ENCODE data around the gene RASAL2. TPM values are rescaled to one million over a fixed set of nuclear protein-coding genes. Genes with fewer than 3 reads are reported as not detected.

The RASAL2 gene
- total RNA-seq, 1 donor from 2014 or later = 57.5 TPM

- Histone ChIP-seq H3K27me3 (no peaks in the 10 kb centered on the region), H3K4me3 (no peak overlapping the region), H3K9me3 (no peaks in the 10 kb centered on the region), H3K36me3 (peaks cover 6 to 41% of the 10 kb centered on the region in 2 donors), H3K27ac (no peak overlapping the region), H3K4me1 (no peaks in the 10 kb centered on the region)
- intact Hi-C loops (cut with DNase I) = no loop called here
- DNase-seq (ENCODE audit: low spot score in 2 of 2) = no peak
- TF ChIP-seq CTCF (IDR thresholded peaks at IDR 0.05) = no peak
Observed at GRCh38 chr1:178456472-178456871, 362.6 kb downstream of the RASAL2 start.

- H3K36me3 ChIP-seq = peaks cover 3 to 35% of the 10 kb centered on the region in 2 donors
- H3K27ac ChIP-seq = no peak overlapping the region
- no peaks in the 10 kb centered on the region for H3K27me3 ChIP-seq
- H3K4me1 ChIP-seq = no peaks in the 10 kb centered on the region
- no peaks in the 10 kb centered on the region for H3K9me3 ChIP-seq
- no peak for DNase-seq (ENCODE audit: low spot score in 2 of 2)
- intact Hi-C loops (cut with DNase I) = no loop called here
- no peak for TF ChIP-seq CTCF (IDR thresholded peaks at IDR 0.05)
- no peak overlapping the region for H3K4me3 ChIP-seq
Observed at GRCh38 chr1:178457651-178458050, 363.7 kb downstream of the RASAL2 start.

GRCh38 chr1:178458203-178458602, 364.3 kb downstream of the RASAL2 start:
- Histone ChIP-seq H3K4me1 (no peaks in the 10 kb centered on the region), H3K27me3 (no peaks in the 10 kb centered on the region), H3K9me3 (no peaks in the 10 kb centered on the region), H3K27ac (no peak overlapping the region), H3K36me3 (peaks cover 3 to 34% of the 10 kb centered on the region in 2 donors), H3K4me3 (no peak overlapping the region)
- no peak for TF ChIP-seq CTCF (IDR thresholded peaks at IDR 0.05)
- DNase-seq (ENCODE audit: low spot score in 2 of 2) = no peak
- intact Hi-C loops (cut with DNase I) = no loop called here

GRCh38 chr1:178461104-178461503, 367.2 kb downstream of the RASAL2 start:
- peaks cover 1 to 27% of the 10 kb centered on the region in 2 donors for H3K36me3 ChIP-seq
- peaks cover 0 to 5% of the 10 kb centered on the region in 2 donors for H3K4me1 ChIP-seq
- no peaks in the 10 kb centered on the region for H3K9me3 ChIP-seq
- intact Hi-C loops (cut with DNase I) = no loop called here
- DNase-seq (ENCODE audit: low spot score in 2 of 2) = no peak
- H3K27ac ChIP-seq = no peak overlapping the region
- no peak for TF ChIP-seq CTCF (IDR thresholded peaks at IDR 0.05)
- H3K27me3 ChIP-seq = no peaks in the 10 kb centered on the region
- H3K4me3 ChIP-seq = no peak overlapping the region

- H3K27ac ChIP-seq = no peak overlapping the region
- H3K4me1 ChIP-seq = peaks cover 0 to 5% of the 10 kb centered on the region in 2 donors
- TF ChIP-seq CTCF (IDR thresholded peaks at IDR 0.05) = no peak
- no peaks in the 10 kb centered on the region for H3K9me3 ChIP-seq
- no peak overlapping the region for H3K4me3 ChIP-seq
- intact Hi-C loops (cut with DNase I) = no loop called here
- peaks cover 5 to 29% of the 10 kb centered on the region in 2 donors for H3K36me3 ChIP-seq
- no peaks in the 10 kb centered on the region for H3K27me3 ChIP-seq
- DNase-seq (ENCODE audit: low spot score in 2 of 2) = no peak
Observed at GRCh38 chr1:178461701-178462100, 367.8 kb downstream of the RASAL2 start.

GRCh38 chr1:178464141-178464540, 370.2 kb downstream of the RASAL2 start:
- H3K4me1 ChIP-seq = peaks cover 0 to 5% of the 10 kb centered on the region in 2 donors
- H3K27ac ChIP-seq = no peak overlapping the region
- intact Hi-C loops (cut with DNase I) = no loop called here
- H3K36me3 ChIP-seq = peaks cover 21 to 33% of the 10 kb centered on the region in 2 donors
- TF ChIP-seq CTCF (IDR thresholded peaks at IDR 0.05) = no peak
- H3K4me3 ChIP-seq = no peak overlapping the region
- no peaks in the 10 kb centered on the region for H3K9me3 ChIP-seq
- no peaks in the 10 kb centered on the region for H3K27me3 ChIP-seq
- DNase-seq (ENCODE audit: low spot score in 2 of 2) = no peak

Data from ascending aorta (tissue), 2 donors.